Natural killer cell (primary cell): Measurements from ENCODE around the gene ARHGAP24. TPM values are rescaled to one million over a fixed set of nuclear protein-coding genes. Genes with fewer than 3 reads are reported as not detected.
"Not testable (repeated sequence)": the region's sequence is repeated elsewhere in the genome, so short reads cannot be mapped to it uniquely, and the experiment has no call there.

Source experiments
- ATAC-seq, 3 donors: fragments of 150-1000 bp in 2 of 3; fragments of 200-7000 bp in 1 of 3; cut with Tn5 transposase; 1 replicate in 1 of 3; 2 replicates in 2 of 3; pipeline ENCODE4 v1.10.0; 2021; ENCODE audit warnings: mild to moderate bottlenecking in 2 of 3, moderate library complexity in 2 of 3
- DNase-seq, 2 donors: peaks; one replicate each; pipeline versions ENCODE4 v3.0.0 to v3.0.0-alpha.2; 2013 to 2021; ENCODE audit warnings: mixed read lengths in 1 of 2
- H3K27ac ChIP-seq: one replicate; pipeline ENCODE4 v1.5.1; 2013; ENCODE audit warnings: mild to moderate bottlenecking, low read length
- H3K27me3 ChIP-seq: one replicate; pipeline ENCODE4 v1.6.1; 2013; ENCODE audit warnings: low read length; ENCODE audit not compliant: control insufficient read depth, insufficient read depth
- H3K36me3 ChIP-seq: one replicate; pipeline ENCODE4 v1.6.1; 2013; ENCODE audit warnings: low read length; ENCODE audit not compliant: control insufficient read depth, insufficient read depth
- H3K4me1 ChIP-seq: one replicate; pipeline ENCODE4 v1.6.1; 2013; ENCODE audit warnings: low read length; ENCODE audit not compliant: control insufficient read depth, insufficient read depth
- H3K4me3 ChIP-seq: one replicate; pipeline ENCODE4 v1.5.1; 2013; ENCODE audit warnings: low read length
- H3K9me3 ChIP-seq: one replicate; pipeline ENCODE4 v1.6.1; 2013; ENCODE audit warnings: low read length; ENCODE audit not compliant: control insufficient read depth, insufficient read depth
- H3K27ac Mint-ChIP-seq, 2 donors: one replicate each; pipeline ENCODE4 v1.8.0; 2022; ENCODE audit warnings: mild to moderate bottlenecking in 2 of 2, mixed read lengths in 2 of 2, moderate library complexity in 1 of 2
- H3K27me3 Mint-ChIP-seq, 2 donors: one replicate each; pipeline ENCODE4 v1.8.0; 2022; ENCODE audit warnings: low read depth in 2 of 2, mixed read lengths in 2 of 2
- H3K36me3 Mint-ChIP-seq: one replicate; pipeline ENCODE4 v1.8.0; 2022; ENCODE audit warnings: mixed read lengths
- H3K4me1 Mint-ChIP-seq, 2 donors: one replicate each; pipeline ENCODE4 v1.8.0; 2022; ENCODE audit warnings: mixed read lengths in 2 of 2
- H3K4me3 Mint-ChIP-seq: one replicate; pipeline ENCODE4 v1.8.0; 2022; ENCODE audit warnings: mild to moderate bottlenecking, moderate library complexity, mixed read lengths
- H3K9me3 Mint-ChIP-seq, 2 donors: one replicate each; pipeline ENCODE4 v1.8.0; 2022; ENCODE audit warnings: mixed read lengths in 2 of 2
- WGBS: methylation state at CpG from one replicate; pipeline ENCODE4 v1.1.7; 2013; ENCODE audit warnings: missing lambda C conversion rate; ENCODE audit not compliant: insufficient coverage; 5-methylcytosine and 5-hydroxymethylcytosine counted together
- intact Hi-C: fragments of 100-400 bp; cut with micrococcal nuclease; formaldehyde crosslinking; loops from one replicate; pipeline ENCODE4 v1.14.2; 2022
- total RNA-seq, 4 donors: library from RNA; stranded (reverse); fragments of 120-200 nt in 1 of 4; gene quantifications; one replicate each; pipeline versions ENCODE4 v1.2.3 to v1.2.4, GENCODE V29; 2013 to 2022
- TF ChIP-seq, protein P1 (sequence below): fragments of 200-600 bp; IDR thresholded peaks from one replicate; pipeline ENCODE4 v1.8.0; 2022; ENCODE audit warnings: antibody characterized with exemption

The ARHGAP24 gene
- total RNA-seq, 3 donors from 2014 or later (not counting 1 experiment from before 2014, with no cell fraction given) = 1.7 to 3.6 (median 1.7) TPM

DNA sequence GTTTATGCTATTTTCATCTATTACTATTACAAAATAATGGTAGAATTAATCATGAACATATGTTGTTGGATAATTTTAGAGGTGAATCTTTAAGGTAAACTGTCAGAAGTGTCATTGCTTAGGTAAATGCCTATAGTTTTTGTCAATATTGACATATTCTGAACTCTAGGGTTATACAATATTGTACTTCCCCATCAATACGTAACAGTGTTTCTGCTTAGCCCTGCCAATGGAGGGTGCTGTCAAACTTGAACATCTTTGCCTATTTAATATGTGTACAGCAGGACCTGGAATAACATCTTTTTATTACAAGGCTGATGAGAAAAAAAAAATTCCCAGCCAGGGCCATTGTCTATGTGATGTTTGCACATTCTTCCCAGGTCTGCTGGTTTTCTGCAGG is 40.8 kb downstream of the ARHGAP24 start:
- Histone ChIP-seq H3K27ac (no peak overlapping the region), H3K9me3 (no peaks in the 10 kb centered on the region), H3K27me3 (no peaks in the 10 kb centered on the region), H3K4me1 (no peaks in the 10 kb centered on the region), H3K36me3 (no peaks in the 10 kb centered on the region), H3K4me3 (no peak overlapping the region)
- no peak for DNase-seq
- Mint-ChIP-seq H3K9me3 (peaks cover 4 to 12% of the 10 kb centered on the region in 2 donors), H3K36me3 (no peaks in the 10 kb centered on the region), H3K4me3 (no peak overlapping the region), H3K27me3 (no peaks in the 10 kb centered on the region), H3K4me1 (peaks cover 0 to 4% of the 10 kb centered on the region in 2 donors), H3K27ac (no peak overlapping the region)
- WGBS = 80% methylated on average over 1 of the region's 1 CpG
- intact Hi-C loops = no loop called here
- TF ChIP-seq, protein P1, sequence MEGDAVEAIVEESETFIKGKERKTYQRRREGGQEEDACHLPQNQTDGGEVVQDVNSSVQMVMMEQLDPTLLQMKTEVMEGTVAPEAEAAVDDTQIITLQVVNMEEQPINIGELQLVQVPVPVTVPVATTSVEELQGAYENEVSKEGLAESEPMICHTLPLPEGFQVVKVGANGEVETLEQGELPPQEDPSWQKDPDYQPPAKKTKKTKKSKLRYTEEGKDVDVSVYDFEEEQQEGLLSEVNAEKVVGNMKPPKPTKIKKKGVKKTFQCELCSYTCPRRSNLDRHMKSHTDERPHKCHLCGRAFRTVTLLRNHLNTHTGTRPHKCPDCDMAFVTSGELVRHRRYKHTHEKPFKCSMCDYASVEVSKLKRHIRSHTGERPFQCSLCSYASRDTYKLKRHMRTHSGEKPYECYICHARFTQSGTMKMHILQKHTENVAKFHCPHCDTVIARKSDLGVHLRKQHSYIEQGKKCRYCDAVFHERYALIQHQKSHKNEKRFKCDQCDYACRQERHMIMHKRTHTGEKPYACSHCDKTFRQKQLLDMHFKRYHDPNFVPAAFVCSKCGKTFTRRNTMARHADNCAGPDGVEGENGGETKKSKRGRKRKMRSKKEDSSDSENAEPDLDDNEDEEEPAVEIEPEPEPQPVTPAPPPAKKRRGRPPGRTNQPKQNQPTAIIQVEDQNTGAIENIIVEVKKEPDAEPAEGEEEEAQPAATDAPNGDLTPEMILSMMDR = no peak
- no peak for ATAC-seq

DNA sequence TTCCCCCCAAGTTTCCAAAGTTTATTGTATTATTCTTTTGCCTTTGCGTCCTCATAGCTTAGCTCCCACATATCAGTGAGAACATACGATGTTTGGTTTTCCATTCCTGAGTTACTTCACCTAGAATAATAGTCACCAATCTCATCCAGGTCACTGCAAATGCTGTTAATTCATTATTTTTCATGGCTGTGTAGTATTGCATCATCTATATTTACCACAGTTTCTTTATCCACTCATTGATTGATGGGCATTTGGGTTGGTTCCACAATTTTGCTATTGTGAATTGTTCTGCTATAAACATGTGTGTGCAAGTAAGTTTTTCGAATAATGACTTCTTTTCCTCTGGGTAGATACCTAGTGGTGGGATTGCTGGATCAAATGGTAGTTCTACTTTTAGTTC is 43.6 kb downstream of the ARHGAP24 start:
- H3K36me3 Mint-ChIP-seq, H3K4me1 ChIP-seq, H3K36me3 ChIP-seq, ATAC-seq, H3K4me1 Mint-ChIP-seq, H3K4me3 ChIP-seq, DNase-seq, H3K9me3 ChIP-seq, H3K27ac Mint-ChIP-seq, H3K27me3 Mint-ChIP-seq, H3K4me3 Mint-ChIP-seq, H3K27me3 ChIP-seq, intact Hi-C loops, H3K27ac ChIP-seq: not testable (repeated sequence)
- 94% methylated on average over 3 of the region's 3 CpGs for WGBS
- peaks cover 3 to 15% of the 10 kb centered on the region in 2 donors for H3K9me3 Mint-ChIP-seq

DNA sequence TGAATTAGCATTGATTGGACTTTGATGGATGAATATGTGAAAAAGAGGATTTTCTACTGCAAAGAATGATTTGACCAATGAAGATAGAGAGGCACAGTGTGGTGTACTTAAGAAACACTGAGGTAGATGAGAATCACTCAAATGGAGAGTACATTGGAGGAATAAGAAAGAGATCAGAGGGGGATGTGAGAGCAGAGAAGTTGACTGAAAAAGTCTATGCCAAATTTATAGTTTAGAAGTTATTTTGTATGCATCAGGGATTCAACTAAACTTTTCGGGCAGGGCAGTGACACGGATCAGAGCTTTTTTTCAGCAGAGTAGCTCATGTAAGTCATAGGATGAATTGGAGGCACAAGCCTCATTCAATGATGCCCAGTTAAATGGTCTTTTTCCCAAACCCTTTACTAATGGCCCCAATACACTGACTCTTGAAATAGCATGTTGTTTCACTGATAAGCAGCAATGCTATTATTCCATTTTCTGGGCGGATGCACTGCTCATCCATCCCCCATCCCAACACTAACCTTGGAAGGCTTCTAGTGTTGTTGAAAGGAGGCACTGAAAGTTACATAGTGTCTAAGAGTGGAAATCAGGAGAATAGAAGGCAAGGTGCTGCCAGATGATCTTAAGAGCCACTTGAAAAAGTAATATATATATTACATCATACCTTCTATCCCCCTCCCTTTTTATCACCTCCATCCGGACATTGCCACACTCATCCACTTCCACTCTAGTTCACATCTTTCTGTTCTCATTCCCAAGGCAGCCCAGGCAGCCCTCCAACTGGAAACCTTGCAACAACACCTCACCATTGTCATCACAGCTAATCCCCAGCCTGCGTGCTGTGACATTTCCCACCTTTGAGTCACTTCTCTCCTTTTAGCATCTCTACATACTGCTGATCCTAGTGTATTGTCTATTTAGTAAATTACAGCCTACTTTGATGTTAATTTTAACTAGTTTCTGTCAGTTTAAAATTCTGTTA is 46.1 kb downstream of the ARHGAP24 start:
- no peak overlapping the region for H3K27ac Mint-ChIP-seq
- H3K27me3 Mint-ChIP-seq = no peaks in the 10 kb centered on the region
- no peaks in the 10 kb centered on the region for H3K36me3 ChIP-seq
- H3K9me3 ChIP-seq = no peaks in the 10 kb centered on the region
- peaks cover 3 to 12% of the 10 kb centered on the region in 2 donors for H3K9me3 Mint-ChIP-seq
- no peaks in the 10 kb centered on the region for H3K4me1 Mint-ChIP-seq
- no peaks in the 10 kb centered on the region for H3K4me1 ChIP-seq
- H3K4me3 ChIP-seq = no peak overlapping the region
- DNase-seq (no peak), ATAC-seq (no peak)
- TF ChIP-seq, protein P1 = no peak
- no peak overlapping the region for H3K27ac ChIP-seq
- H3K36me3 Mint-ChIP-seq = no peaks in the 10 kb centered on the region
- H3K27me3 ChIP-seq = no peaks in the 10 kb centered on the region
- 82% methylated on average over 4 of the region's 5 CpGs for WGBS
- intact Hi-C loops = no loop called here
- no peak overlapping the region for H3K4me3 Mint-ChIP-seq

DNA sequence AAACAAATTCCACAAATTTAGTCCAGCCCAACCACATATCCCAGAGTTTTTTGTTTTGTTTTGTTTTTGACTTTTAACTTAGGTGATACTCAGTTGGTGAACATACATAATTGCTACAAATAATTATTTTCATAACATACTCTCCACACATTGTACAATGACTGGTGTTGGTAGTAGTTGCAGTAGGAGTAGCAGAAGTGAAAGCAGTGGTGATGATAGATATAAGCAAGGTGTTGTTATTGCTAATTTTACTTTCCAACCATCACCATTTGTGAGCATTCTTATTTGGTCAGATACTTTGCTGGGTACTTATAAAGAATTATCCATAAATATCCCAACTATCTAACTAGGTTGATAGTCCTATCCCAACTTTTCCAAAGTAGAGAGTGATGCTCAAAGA is 47.3 kb downstream of the ARHGAP24 start:
- Mint-ChIP-seq H3K27ac (no peak overlapping the region), H3K36me3 (no peaks in the 10 kb centered on the region), H3K4me3 (no peak overlapping the region), H3K9me3 (peaks cover 3 to 9% of the 10 kb centered on the region in 2 donors), H3K27me3 (no peaks in the 10 kb centered on the region), H3K4me1 (no peaks in the 10 kb centered on the region)
- no peaks in the 10 kb centered on the region for H3K4me1 ChIP-seq
- TF ChIP-seq, protein P1 = no peak
- no peak for DNase-seq
- intact Hi-C loops = no loop called here
- H3K27ac ChIP-seq = no peak overlapping the region
- H3K27me3 ChIP-seq = no peaks in the 10 kb centered on the region
- H3K9me3 ChIP-seq = no peaks in the 10 kb centered on the region
- H3K4me3 ChIP-seq = no peak overlapping the region
- no peak for ATAC-seq
- no peaks in the 10 kb centered on the region for H3K36me3 ChIP-seq
